Ishikawa (cell line): ENCODE measurements around the gene TMEM119.

Experiments
- CEBPB ChIP-seq: IDR thresholded peaks from 2 replicates; pipeline ENCODE4 v1.6.1; 2012
- CREB1 ChIP-seq: IDR thresholded peaks from 2 replicates; pipeline ENCODE4 v1.6.1; 2012; ENCODE audit warnings: low read depth
- EGR1 ChIP-seq: IDR thresholded peaks from 2 replicates; pipeline ENCODE4 v1.6.1; 2012
- EP300 ChIP-seq: IDR thresholded peaks from 2 replicates; pipeline ENCODE4 v1.6.1; 2012; ENCODE audit warnings: borderline replicate concordance
- FOXM1 ChIP-seq: IDR thresholded peaks from 2 replicates; pipeline ENCODE4 v1.6.1; 2012; ENCODE audit warnings: low read depth, borderline replicate concordance
- MAX ChIP-seq: IDR thresholded peaks from 2 replicates; pipeline ENCODE4 v1.6.1; 2012
- NFIC ChIP-seq: IDR thresholded peaks from 2 replicates; pipeline ENCODE4 v1.6.1; 2012
- RAD21 ChIP-seq: IDR thresholded peaks from 2 replicates; pipeline ENCODE4 v1.6.1; 2012; ENCODE audit warnings: low read depth
- REST ChIP-seq: IDR thresholded peaks from 2 replicates; pipeline ENCODE4 v1.6.1; 2012; ENCODE audit warnings: low read depth, mild to moderate bottlenecking
- TAF1 ChIP-seq: IDR thresholded peaks from 2 replicates; pipeline ENCODE4 v1.6.1; 2012; ENCODE audit warnings: low read depth, mild to moderate bottlenecking
- TCF12 ChIP-seq: IDR thresholded peaks from 2 replicates; pipeline ENCODE4 v1.6.1; 2012; ENCODE audit warnings: low read depth
- TEAD4 ChIP-seq: IDR thresholded peaks from 2 replicates; pipeline ENCODE4 v1.6.1; 2012
- USF1 ChIP-seq: IDR thresholded peaks from 2 replicates; pipeline ENCODE4 v1.6.1; 2012
- YY1 ChIP-seq: IDR thresholded peaks from 2 replicates; pipeline ENCODE4 v1.6.1; 2012; ENCODE audit warnings: low read depth
- ZBTB7A ChIP-seq: IDR thresholded peaks from 2 replicates; pipeline ENCODE4 v1.6.1; 2012; ENCODE audit warnings: low read depth

Gene TMEM119

GRCh38 chr12:108589028-108589839 is 8.7 kb downstream of the TMEM119 start:
- 0 out of 2 replicates have a peak, but pooled peaks have one; percentile 42 for TF ChIP-seq USF1
- TF ChIP-seq EP300, result peak; percentile 83
- TF ChIP-seq REST, result no peak
- TF ChIP-seq CEBPB, result 0 out of 2 replicates have a peak, but pooled peaks have one; percentile 42
- peak; percentile 95 for TF ChIP-seq NFIC
- peak; percentile 58 for TF ChIP-seq TEAD4
- TF ChIP-seq RAD21, result no peak
- TF ChIP-seq YY1, result no peak
- peak; percentile 64; the same call in 1 of the 2 replicates for TF ChIP-seq CREB1
- peak; percentile 98 for TF ChIP-seq ZBTB7A
- no peak for TF ChIP-seq TAF1
- TF ChIP-seq TCF12, result peak; percentile 87
- TF ChIP-seq EGR1, result no peak
- peak; percentile 57 for TF ChIP-seq MAX
- TF ChIP-seq FOXM1, result 0 out of 2 replicates have a peak, but pooled peaks have one; percentile 47

DNA sequence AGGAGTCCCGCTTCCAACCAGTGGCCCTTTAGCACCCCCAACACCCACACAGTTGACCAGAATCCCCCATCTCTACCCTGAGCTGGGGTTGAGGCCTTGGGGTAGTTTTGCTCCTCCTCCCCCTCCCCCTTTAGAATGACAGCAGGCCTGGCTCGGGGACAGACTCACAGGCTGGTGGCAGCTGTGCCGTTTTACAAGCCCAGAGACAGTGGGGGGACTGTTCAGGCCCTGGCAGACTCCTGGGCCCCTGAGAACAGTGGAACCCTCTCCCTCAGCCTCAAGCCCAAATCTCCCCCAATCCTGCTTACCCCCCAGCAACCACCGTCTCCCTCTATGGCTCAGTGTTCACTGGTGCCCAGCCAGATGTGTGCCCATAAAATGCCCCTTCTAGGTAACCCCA is 10.1 kb downstream of the TMEM119 start:
- no peak for TF ChIP-seq CEBPB
- no peak for TF ChIP-seq EP300
- no peak for TF ChIP-seq CREB1
- TF ChIP-seq NFIC, result no peak

DNA sequence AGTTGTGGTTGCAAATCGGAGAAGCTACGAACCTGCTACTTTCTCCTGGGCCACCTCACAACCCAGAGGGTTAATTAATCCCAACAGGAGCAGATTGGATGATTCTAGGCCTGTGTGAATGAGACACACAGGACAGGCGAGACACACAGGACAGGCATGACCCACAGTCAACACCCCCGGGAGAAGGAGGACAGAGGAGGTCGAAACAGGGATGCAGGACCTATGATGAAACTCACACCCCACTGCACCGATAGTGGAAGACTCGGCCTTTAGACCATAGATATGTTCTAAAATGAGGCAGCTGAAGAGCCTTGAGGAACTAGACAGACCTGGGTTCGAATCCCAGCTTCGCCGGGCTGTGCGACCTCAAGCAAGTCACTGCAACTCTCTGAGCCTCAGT is 11.6 kb downstream of the TMEM119 start:
- TF ChIP-seq ZBTB7A (no peak), TCF12 (no peak), YY1 (no peak), EP300 (no peak), NFIC (no peak), CREB1 (no peak), FOXM1 (no peak), USF1 (no peak), TAF1 (no peak), RAD21 (no peak), REST (no peak), MAX (no peak), CEBPB (no peak), TEAD4 (no peak), EGR1 (no peak)

DNA sequence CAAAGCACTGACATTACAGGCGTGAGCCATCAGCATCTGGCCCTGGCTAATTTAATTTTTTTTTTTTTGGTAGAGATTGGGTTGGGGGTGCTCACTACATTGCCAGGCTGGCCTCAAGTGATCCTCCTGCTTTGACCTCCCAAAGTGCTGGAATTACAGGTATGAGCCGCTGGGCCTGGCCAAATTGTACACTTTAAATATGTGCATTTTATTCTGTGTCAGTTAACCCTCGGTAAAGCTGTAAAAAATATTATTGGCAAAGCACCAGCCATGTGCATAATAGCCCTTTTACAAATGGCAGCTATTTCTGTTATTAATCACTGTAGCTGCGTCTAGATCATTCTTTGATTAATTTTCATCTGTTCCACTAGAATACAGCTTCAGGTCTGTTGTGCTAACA is 12.0 kb downstream of the TMEM119 start:
- TF ChIP-seq TEAD4, result no peak
- TF ChIP-seq MAX, result no peak
- TF ChIP-seq FOXM1, result no peak
- TF ChIP-seq TAF1, result no peak
- TF ChIP-seq RAD21, result no peak
- TF ChIP-seq REST, result no peak
- TF ChIP-seq TCF12, result no peak
- no peak for TF ChIP-seq CEBPB
- no peak for TF ChIP-seq USF1
- no peak for TF ChIP-seq CREB1
- TF ChIP-seq NFIC, result no peak
- TF ChIP-seq EGR1, result no peak
- TF ChIP-seq EP300, result no peak
- TF ChIP-seq ZBTB7A, result no peak
- no peak for TF ChIP-seq YY1
